A549 (cell line): Measurements from ENCODE around the gene MRPS9.

Source experiments
- CTCF ChIP-seq: fragments of >200 bp; sonication (Bioruptor Twin); formaldehyde crosslinking; IDR thresholded peaks from 3 replicates; pipeline ENCODE4 v1.5.1; 2016
- MYC ChIP-seq: IDR thresholded peaks from 2 replicates; pipeline ENCODE4 v1.6.1; 2012; ENCODE audit warnings: mild to moderate bottlenecking, inconsistent platforms, low read length, improper control_type of control experiment, borderline replicate concordance
- RCOR1 ChIP-seq: fragments of 150-350 bp; IDR thresholded peaks from 2 replicates; pipeline ENCODE4 v1.6.1; 2014; ENCODE audit warnings: antibody characterized with exemption, low read length, low read depth

- TF ChIP-seq RCOR1 (no peak), CTCF (no peak), MYC (no peak)
Measured at GRCh38 chr2:105113616-105114291, 75.9 kb downstream of the MRPS9 start.
